ENCODE data around the gene CD38. TPM values are rescaled to one million over a fixed set of nuclear protein-coding genes. Genes with fewer than 3 reads are reported as not detected.

The CD38 gene
- total RNA-seq, 1 donor from 2014 or later = not detected

DNA sequence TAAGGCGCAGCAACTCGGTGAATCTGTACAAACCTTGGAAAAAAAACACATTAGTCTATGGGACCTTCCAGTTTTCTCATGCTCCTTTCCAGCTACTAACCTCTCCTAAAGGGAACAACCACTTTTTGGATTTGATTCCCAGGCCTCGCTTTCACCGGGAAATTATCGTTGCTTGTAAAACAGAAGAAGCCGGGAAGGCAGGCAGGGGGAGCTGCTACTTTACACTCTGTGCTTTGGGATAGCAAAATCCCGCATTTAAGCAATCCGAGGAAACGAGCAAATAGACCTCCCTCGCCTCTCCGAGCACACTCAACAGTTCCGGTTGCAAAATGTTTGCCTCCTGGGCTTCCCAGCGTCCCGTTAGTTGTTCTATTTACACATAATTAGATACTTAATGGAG, 1.2 kb downstream of the CD38 start:
- H3K27ac Mint-ChIP-seq = no peak overlapping the region
- no peak for DNase-seq (ENCODE audit: low spot score, unreplicated experiment)
- H3K9me3 Mint-ChIP-seq (ENCODE audit: low read depth) = no peaks in the 10 kb centered on the region
- H3K36me3 Mint-ChIP-seq (ENCODE audit: insufficient read depth) = no peaks in the 10 kb centered on the region
- H3K4me1 Mint-ChIP-seq (ENCODE audit: low read depth) = peaks cover 10% of the 10 kb centered on the region
- H3K4me3 Mint-ChIP-seq (ENCODE audit: low read depth) = peak overlapping the region; percentile 65
- H3K27me3 Mint-ChIP-seq = peaks cover 81% of the 10 kb centered on the region
- TF ChIP-seq CTCF (IDR thresholded peaks at IDR 0.05; ENCODE audit: unreplicated experiment) = peak; percentile 26

- TF ChIP-seq CTCF (IDR thresholded peaks at IDR 0.05; ENCODE audit: unreplicated experiment) = no peak
- H3K4me3 Mint-ChIP-seq (ENCODE audit: low read depth) = peak overlapping the region; percentile 65
- no peaks in the 10 kb centered on the region for H3K36me3 Mint-ChIP-seq (ENCODE audit: insufficient read depth)
- H3K9me3 Mint-ChIP-seq (ENCODE audit: low read depth) = no peaks in the 10 kb centered on the region
- H3K27me3 Mint-ChIP-seq = peaks cover 78% of the 10 kb centered on the region
- peaks cover 10% of the 10 kb centered on the region for H3K4me1 Mint-ChIP-seq (ENCODE audit: low read depth)
- DNase-seq (ENCODE audit: low spot score, unreplicated experiment) = no peak
- no peak overlapping the region for H3K27ac Mint-ChIP-seq
Observed at GRCh38 chr4:15779809-15780208, 1.7 kb downstream of the CD38 start.

DNA sequence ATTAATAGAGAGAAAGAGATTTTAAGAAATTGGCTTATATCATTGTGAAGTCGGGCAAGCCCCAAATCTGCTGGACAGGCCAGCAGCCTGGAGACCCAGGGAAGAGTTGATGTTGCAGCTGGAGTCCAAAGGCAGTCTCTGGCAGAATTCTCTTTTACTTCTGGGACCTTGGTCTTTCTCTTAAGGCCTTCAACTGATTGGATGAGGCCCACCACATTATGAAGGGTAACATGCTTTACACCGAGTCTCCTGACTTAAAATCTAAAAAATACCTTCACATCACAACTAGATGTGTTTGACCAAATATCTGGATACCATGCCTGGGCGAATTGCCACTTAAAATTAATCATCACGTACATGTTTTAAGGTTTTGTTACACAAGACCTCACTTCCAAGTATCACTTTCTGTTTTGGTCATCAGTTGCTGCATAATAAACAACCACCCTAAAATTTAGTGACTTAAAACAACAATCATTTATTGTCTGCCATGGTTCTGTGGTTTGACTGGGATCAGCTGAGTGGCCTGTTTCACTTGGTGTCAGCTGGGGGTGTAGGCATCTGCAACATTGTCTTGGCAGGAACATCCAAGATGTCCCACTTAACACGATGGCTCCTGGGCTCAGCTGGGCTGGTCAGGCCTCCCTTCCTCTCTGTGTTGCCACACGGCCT, 3.4 kb downstream of the CD38 start:
- Mint-ChIP-seq H3K4me1 (ENCODE audit: low read depth) (peaks cover 10% of the 10 kb centered on the region), H3K36me3 (ENCODE audit: insufficient read depth) (no peaks in the 10 kb centered on the region), H3K27ac (no peak overlapping the region), H3K4me3 (ENCODE audit: low read depth) (no peak overlapping the region), H3K27me3 (peaks cover 61% of the 10 kb centered on the region), H3K9me3 (ENCODE audit: low read depth) (no peaks in the 10 kb centered on the region)
- no peak for DNase-seq (ENCODE audit: low spot score, unreplicated experiment)
- TF ChIP-seq CTCF (IDR thresholded peaks at IDR 0.05; ENCODE audit: unreplicated experiment) = no peak

GRCh38 chr4:15783676-15784075, 5.5 kb downstream of the CD38 start:
- peaks cover 41% of the 10 kb centered on the region for H3K27me3 Mint-ChIP-seq
- no peaks in the 10 kb centered on the region for H3K36me3 Mint-ChIP-seq (ENCODE audit: insufficient read depth)
- TF ChIP-seq CTCF (IDR thresholded peaks at IDR 0.05; ENCODE audit: unreplicated experiment) = no peak
- no peak overlapping the region for H3K4me3 Mint-ChIP-seq (ENCODE audit: low read depth)
- H3K9me3 Mint-ChIP-seq (ENCODE audit: low read depth) = peaks cover 10% of the 10 kb centered on the region
- DNase-seq (ENCODE audit: low spot score, unreplicated experiment) = no peak
- no peak overlapping the region for H3K27ac Mint-ChIP-seq
- H3K4me1 Mint-ChIP-seq (ENCODE audit: low read depth) = peaks cover 9% of the 10 kb centered on the region

DNA sequence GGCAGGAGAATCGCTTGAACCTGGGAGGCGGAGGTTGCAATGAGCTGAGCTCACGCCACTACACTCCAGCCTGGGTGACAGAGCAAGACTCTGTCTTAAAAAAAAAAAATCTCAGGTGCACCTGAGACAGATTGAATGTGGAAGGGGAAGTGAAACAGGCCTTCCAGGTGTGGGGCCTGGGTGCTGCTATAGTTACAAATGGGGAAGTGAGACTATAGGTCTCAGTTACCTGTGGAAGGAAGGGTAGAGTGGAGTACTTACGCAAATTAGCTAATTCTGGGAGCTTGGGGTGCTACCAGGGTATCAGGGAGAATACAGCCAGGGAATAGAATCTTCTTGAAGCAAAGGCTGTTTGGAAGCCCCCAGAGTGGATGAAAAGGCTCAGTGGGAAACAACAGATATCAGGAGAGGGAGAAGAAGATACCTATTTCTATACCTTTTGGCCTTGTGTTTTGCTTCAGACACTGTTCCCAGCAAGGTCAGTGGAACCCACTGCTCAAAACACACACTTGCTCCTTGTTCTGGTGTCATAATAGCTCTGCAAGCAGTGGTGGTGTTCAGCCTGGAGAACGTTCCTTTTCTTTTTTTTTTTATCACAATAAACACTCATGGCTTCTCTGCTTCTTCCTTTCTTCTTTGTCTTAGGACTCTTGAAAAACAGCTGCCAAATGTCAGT, 7.0 kb downstream of the CD38 start:
- Mint-ChIP-seq H3K4me1 (ENCODE audit: low read depth) (no peaks in the 10 kb centered on the region), H3K4me3 (ENCODE audit: low read depth) (no peak overlapping the region), H3K27ac (no peak overlapping the region), H3K36me3 (ENCODE audit: insufficient read depth) (peaks cover 2% of the 10 kb centered on the region), H3K9me3 (ENCODE audit: low read depth) (peaks cover 15% of the 10 kb centered on the region), H3K27me3 (peaks cover 28% of the 10 kb centered on the region)
- no peak for DNase-seq (ENCODE audit: low spot score, unreplicated experiment)
- TF ChIP-seq CTCF (IDR thresholded peaks at IDR 0.05; ENCODE audit: unreplicated experiment) = no peak

Measured in progenitor cell of endocrine pancreas (in vitro differentiated cells).